Activated B cell treated with CpG ODN at 0.5 μM for 24 hours (primary cell): ENCODE data around the gene ZNF732. TPM values are rescaled to one million over a fixed set of nuclear protein-coding genes. Genes with fewer than 3 reads are reported as not detected.

Experiments used
- ATAC-seq: fragments of 200-7000 bp; cut with Tn5 transposase; one replicate; pipeline ENCODE4 v1.10.0; 2021; ENCODE audit warnings: low read depth, mild to moderate bottlenecking, moderate library complexity
- CTCF ChIA-PET: fragments of 350-600 bp; sonication (Branson Sonifier 250); formaldehyde crosslinking; loops from one replicate; lab custom pipeline; 2021; ENCODE audit warnings: antibody characterized with exemption; lab: Charles Lee
- POLR2A ChIA-PET: fragments of 350-600 bp; sonication (Branson Sonifier 250); formaldehyde crosslinking; loops from one replicate; lab custom pipeline; 2021; ENCODE audit warnings: antibody characterized with exemption; lab: Charles Lee
- DNase-seq: peaks from one replicate; pipeline ENCODE4 v3.0.0; 2022
- H3K27ac Mint-ChIP-seq: one replicate; pipeline ENCODE4 v1.8.0; 2020; ENCODE audit warnings: mixed read lengths
- H3K27me3 Mint-ChIP-seq: one replicate; pipeline ENCODE4 v1.8.0; 2021; ENCODE audit warnings: mixed read lengths
- H3K36me3 Mint-ChIP-seq: one replicate; pipeline ENCODE4 v1.8.0; 2021; ENCODE audit warnings: low read depth, mixed read lengths
- H3K4me1 Mint-ChIP-seq: one replicate; pipeline ENCODE4 v1.8.0; 2021; ENCODE audit warnings: mixed read lengths
- H3K4me3 Mint-ChIP-seq: one replicate; pipeline ENCODE4 v1.8.0; 2020; ENCODE audit warnings: mild to moderate bottlenecking, mixed read lengths
- H3K9me3 Mint-ChIP-seq: one replicate; pipeline ENCODE4 v1.8.0; 2020; ENCODE audit warnings: mixed read lengths
- CTCF ChIP-seq: fragments of 200-600 bp; IDR thresholded peaks from one replicate; pipeline ENCODE4 v1.8.0; 2022; ENCODE audit warnings: antibody characterized with exemption, mild to moderate bottlenecking
- intact Hi-C: fragments of 100-400 bp; cut with micrococcal nuclease; formaldehyde crosslinking; loops from one replicate; pipeline ENCODE4 v1.15.1; 2024
- total RNA-seq: library from RNA; stranded (reverse); gene quantifications from 2 replicates; pipeline ENCODE4 v1.2.3, GENCODE V29; 2022

The ZNF732 gene
- not detected in 2 replicates for total RNA-seq

GRCh38 chr4:304969-305680 is at the start of gene ZNF732:
Gene ZNF732 (minus strand): TSS chr4:305474. CDS start chr4:305310, 164 bp downstream.
- Mint-ChIP-seq H3K4me3 (no peak within 1 kb of the TSS), H3K4me1 (peaks cover 20% of the 10 kb centered on the region), H3K9me3 (peaks cover 23% of the 10 kb centered on the region), H3K27me3 (peaks cover 5% of the 10 kb centered on the region), H3K27ac (peak within 1 kb of the TSS; percentile 65), H3K36me3 (peaks cover 11% of the 10 kb centered on the region)
- ATAC-seq (no peak), DNase-seq (no peak)
- TF ChIP-seq CTCF, result no peak
- intact Hi-C loops, result no loop called here
- CTCF ChIA-PET, result no interaction called here
- POLR2A ChIA-PET, result no interaction called here

- intact Hi-C loops, result no loop called here
- no peaks in the 10 kb centered on the region for H3K27me3 Mint-ChIP-seq
- peak overlapping the region; percentile 35 for H3K4me3 Mint-ChIP-seq
- POLR2A ChIA-PET, result no interaction called here
- DNase-seq (no peak), ATAC-seq (no peak)
- TF ChIP-seq CTCF, result no peak
- CTCF ChIA-PET, result no interaction called here
- H3K36me3 Mint-ChIP-seq, result peaks cover 71% of the 10 kb centered on the region
- H3K27ac Mint-ChIP-seq, result peak overlapping the region; percentile 18
- peaks cover 28% of the 10 kb centered on the region for H3K9me3 Mint-ChIP-seq
- peaks cover 36% of the 10 kb centered on the region for H3K4me1 Mint-ChIP-seq
These were observed 34.7 kb upstream of the ZNF732 start for GRCh38 chr4:340011-340410.

DNA sequence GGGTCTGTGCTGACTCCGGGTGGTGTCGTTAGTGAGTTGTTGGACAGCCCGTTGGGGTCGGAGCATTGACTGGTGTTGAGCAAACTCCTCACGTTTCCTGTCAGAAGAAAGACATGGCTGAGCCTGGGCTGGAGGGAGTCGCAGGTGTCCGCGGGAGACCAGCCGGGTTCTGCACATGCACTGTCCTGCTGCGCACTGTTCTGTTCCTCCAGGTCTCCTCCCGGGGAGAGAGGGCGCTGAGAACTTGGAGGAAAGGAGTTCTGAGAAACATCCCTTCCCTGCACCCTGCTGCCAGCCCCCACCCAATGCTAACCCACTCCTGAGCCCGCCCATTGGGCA is 33.5 kb upstream of the ZNF732 start:
- peaks cover 38% of the 10 kb centered on the region for H3K4me1 Mint-ChIP-seq
- H3K27me3 Mint-ChIP-seq, result no peaks in the 10 kb centered on the region
- H3K4me3 Mint-ChIP-seq, result peak overlapping the region; percentile 100
- ChIA-PET POLR2A (interaction anchor here (1.5 to 2.4 kb wide), 3 partner anchors 135 to 335 kb away, joined by 9 to 12 read pairs (median 11); partner anchors contain the start of genes ATP5ME, MYL5 and ZNF718), CTCF (no interaction called here)
- TF ChIP-seq CTCF, result no peak
- peaks cover 58% of the 10 kb centered on the region for H3K36me3 Mint-ChIP-seq
- no peak for DNase-seq
- ATAC-seq, result no peak
- peak overlapping the region; percentile 99 for H3K27ac Mint-ChIP-seq
- intact Hi-C loops, result loop anchor here (5.0 to 10.0 kb wide), 4 partner anchors 216 to 1346 kb away; partner anchors contain the start of genes FAM53A, IDUA and ZNF718
- peaks cover 22% of the 10 kb centered on the region for H3K9me3 Mint-ChIP-seq

DNA sequence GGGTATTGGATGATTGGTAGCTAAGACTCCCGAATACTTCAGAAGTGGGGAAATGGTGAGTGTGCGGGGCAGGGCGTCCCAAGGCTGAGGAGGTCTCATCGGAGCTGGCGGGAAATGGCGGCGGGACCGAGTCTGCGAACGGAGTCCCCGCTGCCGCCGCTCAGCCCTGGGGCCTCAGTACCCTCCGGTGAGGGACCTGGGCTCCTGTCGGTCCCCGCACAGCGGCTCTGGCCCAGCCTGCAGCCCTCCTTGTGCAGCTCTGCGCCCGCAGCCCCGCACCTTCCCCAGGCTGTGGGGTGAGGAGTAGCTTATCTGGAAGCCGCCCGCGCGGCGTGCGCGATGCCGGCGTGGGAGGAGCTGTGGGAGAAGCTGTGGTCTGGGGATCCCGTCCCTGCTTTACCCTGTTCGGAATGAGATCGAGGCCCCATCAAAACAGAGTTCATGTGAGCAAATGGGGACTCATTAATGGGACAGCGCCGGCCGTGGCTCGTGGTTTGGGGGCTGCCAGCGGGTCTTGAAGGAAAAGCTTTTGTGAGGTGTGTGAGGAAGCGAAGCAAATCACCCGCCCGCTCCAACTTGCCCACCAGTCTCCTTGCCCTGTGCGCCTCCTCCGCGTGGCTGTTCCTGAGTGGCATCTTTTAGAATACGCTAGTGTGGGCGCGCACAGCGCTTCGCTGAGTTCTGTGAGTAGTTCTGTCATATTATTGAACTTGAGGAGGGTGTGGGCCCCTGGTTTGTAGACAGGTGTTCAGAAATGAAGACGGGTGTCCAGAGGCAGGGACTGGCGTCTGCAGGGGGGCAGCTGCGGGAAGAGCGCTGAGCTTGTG is 32.9 kb upstream of the ZNF732 start:
- CTCF ChIA-PET, result no interaction called here
- POLR2A ChIA-PET, result interaction anchor here (0.7 to 2.4 kb wide), 6 partner anchors 8 to 443 kb away, joined by 3 to 12 read pairs (median 8); partner anchors contain the start of genes ATP5ME, MYL5 and ZNF718
- Mint-ChIP-seq H3K27me3 (no peaks in the 10 kb centered on the region), H3K36me3 (peaks cover 54% of the 10 kb centered on the region), H3K4me3 (peak overlapping the region; percentile 100), H3K4me1 (peaks cover 38% of the 10 kb centered on the region), H3K27ac (peak overlapping the region; percentile 99), H3K9me3 (peaks cover 19% of the 10 kb centered on the region)
- ATAC-seq, result peak; percentile 29
- no peak for DNase-seq
- TF ChIP-seq CTCF, result no peak
- intact Hi-C loops, result loop anchor here (1.0 to 10.0 kb wide), 10 partner anchors 32 to 1347 kb away; partner anchors contain the start of genes ATP5ME, FAM53A, IDUA and MYL5
